GM18909 (cell line): ENCODE results near the gene CCDC69.

Source experiments
- ATAC-seq: cut with Tn5 transposase; IDR thresholded peaks from one replicate; pipeline ENCODE4 v1.9.1; 2021; ENCODE audit warnings: mild to moderate bottlenecking; ENCODE audit not compliant: unreplicated experiment, poor library complexity

The CCDC69 gene

DNA sequence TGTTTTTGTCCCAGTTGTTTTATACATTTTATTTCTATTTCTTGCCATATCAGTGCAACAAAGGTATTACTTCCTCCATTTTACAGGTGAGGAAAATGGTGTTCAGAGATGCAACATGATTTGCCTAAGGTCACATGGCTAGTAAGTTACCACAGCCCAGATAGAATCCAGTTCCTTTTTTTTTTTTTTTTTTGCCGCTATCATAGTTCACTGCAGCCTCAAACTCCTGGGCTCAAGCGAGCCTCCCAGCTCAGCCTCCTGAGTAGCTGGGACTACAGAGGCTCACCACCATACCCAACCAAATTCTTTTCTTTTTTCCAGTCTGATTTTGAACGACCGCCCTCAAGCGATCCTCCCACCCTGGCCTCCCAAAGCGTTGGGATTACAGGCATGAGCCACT is 480 bp upstream of the CCDC69 start:
- peak; percentile 30 for ATAC-seq

DNA sequence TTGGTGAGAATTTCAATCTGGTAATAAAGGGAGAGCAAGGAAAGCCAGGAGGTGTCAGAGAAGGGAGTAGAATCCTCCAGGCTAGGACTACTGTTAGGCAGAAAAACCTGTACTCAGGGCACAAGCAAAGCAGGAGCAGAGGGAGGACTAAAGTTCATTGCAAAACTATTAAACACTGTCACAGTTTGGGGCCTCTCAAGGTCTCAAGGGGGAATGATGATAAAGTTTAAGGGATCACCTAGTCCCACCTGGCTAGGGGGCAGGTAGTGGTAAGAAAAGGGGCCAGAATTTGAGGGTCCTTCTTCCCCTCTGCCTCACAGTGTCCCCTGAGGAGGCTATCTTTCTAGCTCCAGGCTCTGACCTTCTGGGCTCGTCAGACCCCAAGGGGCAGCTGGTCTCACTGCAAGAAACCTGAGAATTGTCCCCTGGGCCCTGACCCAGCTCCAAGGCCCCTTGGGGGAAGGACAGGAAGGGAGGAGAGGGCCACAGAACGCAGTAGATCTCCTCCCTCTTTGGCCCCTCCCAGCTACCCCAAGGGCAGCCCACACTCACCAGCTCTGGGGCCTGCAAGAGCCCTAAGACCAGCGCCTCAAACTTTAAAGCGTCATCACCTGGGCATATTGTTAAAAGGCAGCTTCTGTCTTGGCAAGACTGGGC is 974 bp downstream of the CCDC69 start:
- ATAC-seq: peak; percentile 72

DNA sequence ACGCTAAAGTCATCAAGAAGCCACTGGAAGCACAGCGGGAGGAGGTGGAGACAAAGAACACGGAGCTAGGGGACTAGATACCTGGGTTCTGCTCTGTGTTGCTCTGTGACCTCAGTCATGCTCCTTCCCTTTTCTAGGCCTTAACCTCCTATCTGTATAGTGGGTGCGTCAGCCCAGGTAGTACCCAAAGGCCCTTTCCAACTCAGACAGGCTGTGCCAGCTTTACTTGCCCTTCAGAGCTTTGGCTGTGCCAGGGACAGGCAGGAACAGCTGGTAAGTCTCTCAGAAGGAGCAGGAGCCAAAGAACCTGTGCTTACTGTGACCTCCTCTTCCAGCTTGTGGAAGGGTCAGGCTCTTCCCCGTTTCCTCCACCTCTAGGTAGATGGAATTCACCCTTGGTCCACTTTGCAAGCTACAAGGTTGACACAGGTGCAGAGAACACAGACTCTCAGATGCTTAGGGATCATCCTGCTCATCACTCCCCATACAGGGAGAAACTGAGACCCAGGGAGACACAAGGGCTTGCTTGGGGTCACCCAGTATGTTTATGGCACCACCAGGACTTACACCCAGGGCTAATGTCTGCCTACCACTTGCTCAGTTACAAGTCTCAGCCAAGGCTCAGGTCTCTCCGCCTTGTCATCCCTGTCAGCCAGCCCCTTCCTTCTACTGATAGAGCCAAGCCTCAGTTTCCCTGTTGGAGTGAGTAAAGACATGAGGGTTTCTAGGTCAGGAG is 1.7 kb downstream of the CCDC69 start:
- no peak for ATAC-seq

DNA sequence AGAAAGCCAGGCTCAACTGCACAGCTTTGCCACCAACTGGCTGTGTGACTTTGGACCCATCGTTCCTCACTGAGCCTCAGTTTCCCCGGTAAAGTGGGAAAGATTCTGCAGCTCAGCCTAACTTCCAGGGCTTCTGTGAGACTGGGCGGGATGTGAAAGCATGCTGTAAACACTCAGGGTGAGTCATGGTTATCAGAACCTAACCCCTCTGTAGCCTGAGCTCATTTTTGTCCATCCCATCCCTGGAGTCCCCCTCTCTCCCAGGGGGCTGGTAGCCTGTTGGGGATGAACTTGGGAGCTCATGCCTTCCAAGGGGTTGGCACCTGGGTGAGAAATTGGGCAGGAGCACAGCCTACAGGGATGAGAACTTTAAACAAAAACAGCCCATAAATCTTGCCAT is 2.3 kb downstream of the CCDC69 start:
- ATAC-seq: no peak

DNA sequence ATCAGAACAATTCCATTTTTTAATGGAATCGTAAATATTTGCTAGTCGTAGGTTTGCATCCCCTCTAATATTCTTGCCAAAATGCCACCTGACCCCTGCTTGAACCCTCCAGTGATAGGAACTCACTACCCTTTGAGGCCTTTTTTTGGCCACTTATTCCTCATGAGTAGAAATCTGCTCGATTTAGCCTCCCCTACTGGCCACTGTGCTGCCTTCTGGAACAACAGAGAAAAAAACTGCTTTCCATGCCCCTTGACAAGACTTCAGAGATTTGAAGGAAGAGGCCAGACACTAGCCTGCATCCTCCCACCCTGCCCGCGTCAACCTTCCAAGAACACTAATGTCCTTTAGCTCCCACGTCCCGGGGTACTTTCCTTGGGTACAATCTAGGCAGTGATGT is 4.1 kb downstream of the CCDC69 start:
- ATAC-seq: no peak

DNA sequence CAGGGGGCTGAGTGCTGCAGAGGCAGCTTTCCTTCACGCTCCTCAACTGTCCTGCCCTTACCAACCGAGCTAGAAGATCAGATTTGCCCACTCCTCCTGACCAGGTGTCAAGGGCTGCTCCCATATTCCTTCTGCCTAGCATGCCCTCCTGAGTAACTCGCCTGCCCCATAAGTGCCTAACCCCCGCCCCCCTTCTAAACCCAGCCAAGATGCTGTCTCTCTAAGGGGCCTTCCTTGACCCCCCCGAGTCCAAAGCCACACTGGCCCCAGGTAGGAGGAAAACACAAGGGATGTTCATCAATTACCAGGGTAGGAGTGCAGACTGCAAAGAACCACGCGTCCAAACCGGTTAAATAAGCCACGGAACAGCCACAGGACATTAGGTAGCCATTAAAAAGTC is 4.8 kb downstream of the CCDC69 start:
- ATAC-seq: no peak

DNA sequence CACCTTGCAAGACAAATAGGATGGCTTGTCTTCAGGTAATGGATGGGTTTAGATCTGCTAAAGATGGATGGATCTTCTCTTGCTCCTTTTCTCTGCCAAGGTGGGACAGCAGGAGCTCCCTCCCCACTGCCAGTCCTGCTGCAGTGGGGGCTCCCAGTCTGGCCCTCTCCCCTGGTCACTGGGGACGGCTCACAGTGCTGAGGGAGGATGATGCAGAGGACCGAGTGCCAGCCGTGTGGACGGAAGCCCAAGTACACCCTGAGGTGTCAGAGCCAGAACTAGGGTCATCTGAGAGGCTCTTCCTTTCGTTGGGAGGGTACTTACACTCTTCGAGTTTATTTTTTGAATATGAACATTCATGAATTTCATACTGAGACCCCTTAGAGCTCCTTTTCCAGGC is 5.7 kb downstream of the CCDC69 start:
- no peak for ATAC-seq

DNA sequence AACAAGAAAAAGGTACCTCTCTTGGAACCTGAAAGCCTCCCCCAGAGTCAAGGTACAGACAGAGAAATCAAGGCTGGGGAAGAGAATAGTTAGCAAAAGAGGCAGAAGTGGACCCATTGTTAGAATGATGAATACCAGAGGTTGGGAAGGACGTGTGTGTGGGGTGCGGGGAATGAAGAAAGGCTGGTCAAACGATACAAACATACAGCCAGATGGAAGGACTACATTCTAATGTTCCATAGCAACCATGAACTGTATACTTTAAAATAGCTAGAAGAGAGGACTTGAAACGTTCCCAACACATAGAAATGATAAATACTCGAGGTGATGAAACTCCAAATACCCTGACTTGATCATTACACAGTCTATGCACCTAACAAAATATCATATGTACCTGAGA is 7.1 kb downstream of the CCDC69 start:
- ATAC-seq: no peak

DNA sequence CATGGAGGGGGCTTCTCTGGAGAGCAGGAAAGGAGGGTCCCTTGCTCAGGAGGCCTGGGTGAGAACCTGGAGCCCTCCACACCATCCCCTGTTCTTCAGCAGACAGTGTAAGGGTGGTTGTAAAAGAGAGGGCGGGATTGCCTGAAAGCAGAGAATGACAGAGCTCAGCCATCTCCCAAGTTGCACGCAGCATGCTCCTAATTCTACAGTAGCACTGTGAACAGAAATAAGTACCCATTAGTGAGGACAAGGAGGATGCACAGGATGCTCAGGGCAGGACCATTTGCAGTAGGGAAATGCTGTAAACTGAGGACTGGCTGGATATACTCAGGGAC is 8.4 kb downstream of the CCDC69 start:
- no peak for ATAC-seq

DNA sequence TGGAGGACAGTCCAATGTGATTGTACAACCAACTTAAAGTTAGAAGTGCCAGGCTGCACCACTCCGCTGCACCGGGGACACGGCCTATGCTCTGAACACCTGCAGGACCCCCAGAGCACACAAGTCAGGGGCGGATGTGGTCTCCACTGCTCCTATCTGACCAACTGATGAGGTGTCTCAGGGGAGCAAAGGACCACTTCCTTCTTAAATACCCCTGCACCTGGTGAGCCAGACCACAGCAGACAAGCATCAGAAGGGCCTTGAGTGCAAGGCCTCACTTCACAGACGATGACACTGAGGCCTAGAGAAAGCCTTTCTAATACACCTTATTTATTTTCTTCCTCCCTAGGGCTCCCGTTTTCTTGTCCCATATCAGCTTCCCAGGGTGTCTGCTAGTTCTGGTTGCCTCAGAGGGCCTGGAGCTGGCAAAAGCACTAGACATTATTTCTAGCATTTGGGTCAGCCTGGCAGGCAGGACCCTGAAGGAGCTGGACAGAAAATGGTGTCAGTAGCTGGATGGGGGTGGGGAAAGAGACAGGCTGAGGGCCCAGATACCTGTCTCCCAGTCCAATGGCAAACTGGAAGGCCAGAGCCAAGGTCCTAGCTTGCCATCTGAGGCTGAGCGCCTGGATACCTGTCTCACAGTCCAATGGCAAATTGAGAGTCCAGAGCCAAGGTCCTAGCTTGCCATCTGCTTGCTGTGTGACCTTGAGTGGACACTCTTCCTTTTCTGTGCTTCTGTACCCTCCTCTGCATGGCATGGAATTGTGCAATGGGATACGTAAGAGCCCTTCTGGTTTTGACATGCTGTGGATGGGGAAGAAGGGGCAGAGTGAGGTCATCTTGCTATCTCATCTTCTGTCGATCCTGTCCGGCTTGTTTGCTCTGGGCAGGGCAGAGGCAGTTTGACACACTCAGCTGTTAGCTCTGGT is 9.0 kb downstream of the CCDC69 start:
- peak; percentile 67 for ATAC-seq

DNA sequence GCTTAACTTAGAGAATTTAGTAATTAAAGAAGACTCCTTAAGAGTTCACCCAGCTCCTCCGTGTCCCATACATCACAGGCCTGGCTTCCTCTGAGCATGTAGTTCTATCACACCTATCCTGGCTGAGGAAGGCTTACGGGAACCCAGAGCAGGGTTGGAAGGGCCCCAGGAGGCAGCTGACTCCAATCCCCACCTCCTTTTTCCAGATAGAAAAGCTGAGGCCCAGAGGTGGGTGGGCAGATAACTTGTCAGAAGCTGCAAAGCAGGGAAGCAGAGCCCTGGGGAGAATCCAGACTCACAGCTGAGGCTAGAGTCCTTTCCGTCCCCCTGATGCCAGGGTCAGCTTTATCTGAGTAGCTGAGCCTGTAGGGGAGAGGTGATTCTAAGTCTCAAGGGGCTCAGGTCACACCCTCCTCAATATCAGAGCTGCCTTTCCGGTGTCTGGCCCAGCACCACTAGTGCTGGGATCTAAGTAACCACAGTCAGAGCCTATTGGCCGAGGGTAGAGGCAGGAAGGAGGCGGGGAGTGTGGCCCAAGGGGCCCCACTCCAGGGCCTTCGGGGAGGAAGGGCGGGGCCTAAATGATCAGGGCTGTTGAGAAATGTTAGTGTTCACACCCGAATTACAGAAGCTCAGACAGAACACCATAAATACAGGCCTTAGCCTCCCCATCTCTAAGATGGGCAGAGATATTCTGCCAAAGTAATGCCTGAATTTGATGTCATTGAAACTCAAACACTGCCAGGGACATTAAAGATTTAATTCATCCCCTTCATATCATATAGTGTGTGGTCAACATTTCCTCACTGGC is 9.9 kb downstream of the CCDC69 start:
- ATAC-seq: peak; percentile 82

DNA sequence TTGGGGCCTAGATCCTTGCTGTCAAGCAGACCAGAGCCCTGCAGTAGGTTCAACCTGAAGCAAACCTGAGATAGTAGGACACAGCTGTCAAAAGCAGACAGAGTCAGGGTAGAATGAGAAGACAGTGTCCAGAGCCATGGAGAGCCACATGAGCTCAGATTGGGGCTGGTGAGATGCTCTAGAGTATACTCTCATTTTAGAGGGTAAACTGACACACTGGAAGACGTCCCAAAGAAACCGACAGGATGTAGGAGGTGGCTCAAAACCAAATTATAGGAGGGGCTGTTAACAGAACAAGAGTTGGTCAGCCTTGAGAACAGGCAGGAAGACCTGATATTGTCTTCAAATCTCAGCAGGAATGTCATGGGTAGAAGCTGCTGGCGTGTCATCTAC is 11.5 kb downstream of the CCDC69 start:
- ATAC-seq: no peak

DNA sequence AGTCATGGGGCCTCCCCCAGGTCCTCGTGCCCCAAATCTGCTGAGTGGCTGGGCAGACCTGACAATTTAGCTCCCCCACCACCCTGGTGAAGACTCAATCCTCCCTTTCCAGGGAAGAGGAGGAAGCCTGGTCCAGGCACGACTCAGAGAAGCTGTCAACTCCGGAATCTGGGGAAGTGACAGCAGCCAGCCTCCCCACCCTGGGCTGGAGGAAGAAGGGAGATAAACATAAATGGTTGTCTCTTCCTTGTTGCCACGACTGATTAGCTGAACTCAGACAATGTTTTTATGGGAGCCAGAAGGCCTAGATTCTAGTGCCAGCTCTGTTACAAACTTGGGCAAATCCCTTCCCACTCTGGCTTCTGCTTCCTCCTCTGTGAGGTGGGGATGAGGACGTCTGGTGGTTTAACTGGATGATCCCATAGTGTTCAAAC is 15.4 kb downstream of the CCDC69 start:
- ATAC-seq: no peak

DNA sequence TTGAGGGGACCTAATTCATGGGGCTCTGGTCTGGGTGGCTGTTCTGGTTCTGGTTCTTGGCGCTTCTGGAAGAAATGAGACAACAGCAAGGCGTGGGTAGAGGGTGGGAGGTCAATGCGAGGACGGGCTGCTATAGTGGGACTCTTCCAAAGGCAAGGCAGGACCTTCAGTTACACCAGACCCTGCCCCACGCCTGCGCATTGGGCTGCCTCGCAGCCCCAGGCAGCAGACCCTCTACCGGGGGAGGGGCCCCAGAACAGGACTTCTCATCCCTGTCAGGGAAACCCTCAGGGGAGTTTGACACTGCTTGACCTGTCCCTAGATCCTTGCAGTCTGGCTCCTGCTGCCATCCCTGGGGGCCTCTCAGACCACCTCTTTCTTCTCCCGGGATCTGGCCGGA is 18.5 kb downstream of the CCDC69 start:
- no peak for ATAC-seq

DNA sequence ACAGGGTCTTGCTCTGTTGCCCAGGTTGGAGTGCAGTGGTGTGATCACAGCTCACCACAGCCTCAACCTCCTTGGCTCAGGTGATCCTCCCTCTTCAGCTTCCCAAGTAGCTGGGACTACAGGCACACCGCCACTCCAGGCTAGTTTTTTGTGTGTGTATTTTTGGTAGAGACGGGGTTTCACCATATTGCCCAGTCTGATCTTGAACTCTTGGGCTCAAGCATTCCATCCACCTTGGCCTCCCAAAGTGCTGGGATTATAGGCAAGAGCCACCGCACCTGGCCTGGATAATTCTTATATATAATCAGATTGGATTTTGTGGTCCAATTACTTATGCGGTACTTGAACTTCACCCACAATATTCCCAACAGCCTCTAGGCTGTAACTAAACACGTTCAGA is 19.8 kb downstream of the CCDC69 start:
- no peak for ATAC-seq

DNA sequence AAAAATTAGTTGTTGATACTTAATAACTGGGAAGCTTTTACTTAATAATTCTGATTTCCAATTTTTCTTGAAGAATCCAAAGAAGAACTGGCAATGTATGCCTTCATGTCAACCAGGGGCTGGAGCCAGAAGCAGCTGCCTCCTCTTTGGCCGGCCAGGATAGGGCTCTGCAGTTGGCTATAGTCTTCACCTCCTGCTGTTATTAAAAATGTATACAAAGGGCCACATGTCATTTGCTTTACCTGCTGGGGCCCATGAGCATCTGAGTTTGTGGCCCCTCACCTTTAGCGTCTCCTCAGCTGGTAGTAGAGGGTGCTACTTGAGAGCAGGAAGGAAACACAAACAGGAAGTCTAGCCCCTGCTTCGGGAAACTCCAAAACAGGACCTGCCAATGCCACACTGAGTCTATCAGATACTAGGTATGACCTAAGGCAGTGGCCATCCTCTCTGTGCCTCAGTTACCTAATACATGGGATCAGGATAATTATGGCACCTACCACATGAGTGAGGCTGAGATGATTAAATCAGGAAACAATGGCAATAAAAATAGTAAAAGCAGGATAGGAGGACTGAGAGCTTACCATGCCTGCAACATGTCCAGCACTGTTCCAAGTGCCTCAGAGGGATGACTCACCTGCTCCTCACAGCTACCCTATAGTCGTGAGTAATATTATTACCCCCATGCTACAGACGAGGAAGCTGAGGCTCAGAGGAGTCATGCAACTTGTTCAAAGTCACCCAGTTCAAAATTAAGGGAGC is 21.3 kb downstream of the CCDC69 start:
- ATAC-seq: no peak

DNA sequence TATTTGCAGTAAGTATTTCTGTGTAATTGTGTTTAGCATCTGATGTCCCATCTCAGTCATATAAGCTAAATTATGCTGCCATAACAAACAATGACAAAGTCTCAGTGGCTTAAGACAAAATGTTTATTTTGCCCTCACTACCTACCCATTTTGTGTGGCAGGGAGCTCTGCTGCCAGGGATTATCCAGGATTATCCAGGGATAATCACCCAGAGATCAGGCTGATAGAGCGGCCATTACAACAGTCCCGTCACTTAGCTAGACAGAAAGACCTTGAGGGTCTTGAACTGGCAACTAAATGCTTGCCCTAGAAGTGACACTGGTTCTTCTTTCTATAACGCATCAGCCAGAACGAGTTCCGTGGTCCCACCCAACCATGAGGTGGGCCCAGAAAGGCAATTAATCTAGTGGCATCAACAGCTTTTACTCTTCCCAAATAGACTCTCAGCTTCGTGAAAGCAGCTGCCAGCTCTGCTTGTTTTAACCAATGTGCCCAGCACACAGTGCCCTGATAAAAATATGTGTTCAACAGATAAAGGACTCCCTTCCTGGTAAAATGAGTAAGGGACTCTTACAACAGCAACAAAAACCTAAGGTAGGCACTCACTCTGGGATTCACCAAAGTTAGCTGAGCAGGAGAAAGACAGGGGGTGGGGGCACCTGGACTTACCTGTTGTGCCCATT is 22.8 kb downstream of the CCDC69 start:
- ATAC-seq: no peak

DNA sequence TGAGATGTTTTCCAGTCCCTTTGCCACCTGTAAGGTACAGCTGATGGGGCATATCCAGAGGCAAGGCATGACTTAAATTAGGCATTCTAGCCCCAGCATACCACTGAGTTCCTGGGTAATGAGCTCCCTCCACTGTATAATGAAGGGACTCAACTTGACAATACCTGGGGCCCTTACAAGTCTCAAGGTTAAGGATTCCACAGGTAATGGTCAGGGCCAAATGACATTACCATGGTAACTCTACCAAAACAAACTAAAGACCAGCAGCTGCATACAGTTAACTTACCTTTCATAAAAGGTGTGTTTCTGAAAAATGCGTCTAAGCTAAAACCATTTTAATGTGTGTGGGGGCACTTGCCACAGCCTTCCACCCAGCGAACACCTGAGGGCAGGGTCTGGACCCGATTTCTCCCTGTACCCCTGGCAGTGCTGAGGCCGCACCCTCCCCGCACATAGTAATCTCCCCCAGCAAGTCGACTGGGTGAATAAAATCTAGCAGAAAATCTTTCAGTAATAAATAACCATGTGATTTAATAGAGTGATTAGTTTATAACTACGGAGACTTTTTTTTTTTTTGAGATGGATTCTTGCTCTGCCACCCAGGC is 24.2 kb downstream of the CCDC69 start:
- ATAC-seq: no peak

DNA sequence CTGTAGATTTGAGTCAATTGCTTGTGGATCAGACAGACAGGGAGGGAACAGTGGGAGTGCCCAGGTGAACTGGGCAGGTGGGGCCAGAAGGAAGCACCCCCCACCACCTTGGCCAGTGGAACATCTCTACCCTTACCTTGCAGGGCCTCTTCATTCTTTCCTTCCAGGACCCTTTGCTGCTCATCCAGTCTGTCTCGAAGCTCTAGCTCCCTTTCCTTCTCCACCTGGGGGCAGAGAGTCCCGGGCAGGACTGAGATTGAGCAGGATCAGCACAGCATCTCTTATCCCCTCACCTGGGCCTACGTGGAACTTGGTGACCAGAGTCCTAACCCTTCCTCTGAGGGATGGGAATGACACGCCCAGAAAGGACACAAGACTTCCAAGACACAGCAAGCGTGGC is 25.0 kb downstream of the CCDC69 start:
- ATAC-seq: no peak
